GM23338 (cell line): ENCODE results near the gene EMID1. TPM values are rescaled to one million over a fixed set of nuclear protein-coding genes. Genes with fewer than 3 reads are reported as not detected.

ENCODE experiments used
- ATAC-seq: fragments of 200-7000 bp; cut with Tn5 transposase; 3 replicates; pipeline ENCODE4 v1.9.1; 2020
- DNase-seq: peaks from one replicate; pipeline ENCODE4 v3.0.0-alpha.2; 2015; ENCODE audit warnings: low spot score
- H2AFZ ChIP-seq: fragments of 200-600 bp; sonication (generic); 2 replicates; pipeline ENCODE4 v1.8.0; 2016; ENCODE audit warnings: antibody characterized with exemption, mild to moderate bottlenecking, moderate library complexity
- H3F3A ChIP-seq: fragments of 200-600 bp; sonication (generic); replicated peaks from 2 replicates; pipeline ENCODE4 v1.8.0; 2017; ENCODE audit warnings: antibody characterized with exemption, mixed run types, low read depth
- H3K27ac ChIP-seq: fragments of 200-600 bp; sonication (generic); 2 replicates; pipeline ENCODE4 v1.6.1; 2016; ENCODE audit warnings: low read depth
- H3K27me3 ChIP-seq: fragments of 200-600 bp; sonication (generic); 2 replicates; pipeline ENCODE4 v1.8.0; 2016; ENCODE audit warnings: mild to moderate bottlenecking, mixed run types, moderate library complexity; ENCODE audit not compliant: insufficient read depth
- H3K36me3 ChIP-seq: fragments of 200-600 bp; sonication (generic); 2 replicates; pipeline ENCODE4 v1.8.0; 2016; ENCODE audit warnings: mild to moderate bottlenecking; ENCODE audit not compliant: insufficient read depth
- H3K4me1 ChIP-seq: fragments of 200-600 bp; sonication (generic); 2 replicates; pipeline ENCODE4 v1.8.0; 2016; ENCODE audit warnings: mild to moderate bottlenecking, moderate library complexity; ENCODE audit not compliant: insufficient read depth
- H3K4me2 ChIP-seq: fragments of 200-600 bp; sonication (generic); 2 replicates; pipeline ENCODE4 v1.7.1; 2017; ENCODE audit warnings: mixed run types
- H3K4me3 ChIP-seq: fragments of 200-600 bp; sonication (generic); 2 replicates; pipeline ENCODE4 v1.6.1; 2016; ENCODE audit warnings: mixed run types
- H3K79me2 ChIP-seq: fragments of 200-600 bp; sonication (generic); replicated peaks from 2 replicates; pipeline ENCODE4 v1.8.0; 2017; ENCODE audit warnings: mild to moderate bottlenecking; ENCODE audit not compliant: insufficient read depth
- H3K9me2 ChIP-seq: fragments of 200-600 bp; sonication (generic); 2 replicates; pipeline ENCODE4 v1.8.0; 2017; ENCODE audit not compliant: insufficient read depth
- H4K20me1 ChIP-seq: fragments of 200-600 bp; sonication (generic); replicated peaks from 2 replicates; pipeline ENCODE4 v1.8.0; 2017; ENCODE audit warnings: mild to moderate bottlenecking; ENCODE audit not compliant: insufficient read depth
- H3K27ac Mint-ChIP-seq: 2 replicates; pipeline ENCODE4 v1.8.0; 2020; ENCODE audit warnings: inconsistent platforms, mild to moderate bottlenecking, moderate library complexity, mixed read lengths
- H3K27me3 Mint-ChIP-seq: 3 replicates; pipeline ENCODE4 v1.8.0; 2022; ENCODE audit warnings: low read depth, mild to moderate bottlenecking, moderate library complexity, mixed read lengths, inconsistent platforms; ENCODE audit not compliant: insufficient read depth, poor library complexity
- H3K36me3 Mint-ChIP-seq: 3 replicates; pipeline ENCODE4 v1.8.0; 2021; ENCODE audit warnings: low read depth, mild to moderate bottlenecking, inconsistent platforms, moderate library complexity, mixed read lengths
- H3K4me1 Mint-ChIP-seq: 3 replicates; pipeline ENCODE4 v1.8.0; 2020; ENCODE audit warnings: mild to moderate bottlenecking, inconsistent platforms, mixed read lengths
- H3K4me3 Mint-ChIP-seq: 3 replicates; pipeline ENCODE4 v1.8.0; 2021; ENCODE audit warnings: moderate library complexity, mild to moderate bottlenecking, inconsistent platforms, mixed read lengths
- H3K9me3 Mint-ChIP-seq: 3 replicates; pipeline ENCODE4 v1.8.0; 2020; ENCODE audit warnings: moderate library complexity, mild to moderate bottlenecking, inconsistent platforms, mixed read lengths
- CREB1 ChIP-seq: fragments of 250-450 bp; sonication (Bioruptor Pico); IDR thresholded peaks from 2 replicates; pipeline ENCODE4 v1.5.0; 2020; ENCODE audit warnings: low read depth, mild to moderate bottlenecking, moderate library complexity
- ETS1 ChIP-seq: IDR thresholded peaks from 2 replicates; pipeline ENCODE4 v1.6.1; 2016; ENCODE audit warnings: antibody characterized with exemption
- EZH2 ChIP-seq: fragments of 200-600 bp; sonication (generic); IDR thresholded peaks from one replicate; pipeline ENCODE4 v1.8.0; 2017; ENCODE audit warnings: antibody characterized with exemption, mild to moderate bottlenecking, low read depth; ENCODE audit not compliant: unreplicated experiment
- EZH2phosphoT487 ChIP-seq: fragments of 200-600 bp; sonication (generic); IDR thresholded peaks from one replicate; pipeline ENCODE4 v1.8.1; 2018; ENCODE audit warnings: antibody characterized with exemption; ENCODE audit not compliant: unreplicated experiment
- JUNB ChIP-seq: IDR thresholded peaks from one replicate; pipeline ENCODE4 v1.6.1; 2016; ENCODE audit warnings: antibody characterized with exemption; ENCODE audit not compliant: unreplicated experiment
- NANOG ChIP-seq: IDR thresholded peaks from 2 replicates; pipeline ENCODE4 v1.6.1; 2016; ENCODE audit warnings: antibody characterized with exemption, borderline replicate concordance
- POLR2AphosphoS5 ChIP-seq: IDR thresholded peaks from 2 replicates; pipeline ENCODE4 v1.6.1; 2016; ENCODE audit warnings: antibody characterized with exemption, low read depth
- STAT1 ChIP-seq: IDR thresholded peaks from one replicate; pipeline ENCODE4 v1.6.1; 2016; ENCODE audit warnings: antibody characterized with exemption; ENCODE audit not compliant: unreplicated experiment
- ZNF114 ChIP-seq: fragments of 250-450 bp; sonication (Bioruptor Pico); IDR thresholded peaks from 2 replicates; pipeline ENCODE4 v1.5.0; 2020; ENCODE audit warnings: mild to moderate bottlenecking, moderate library complexity
- ZNF331 ChIP-seq: fragments of 250-450 bp; sonication (Bioruptor Pico); IDR thresholded peaks from 2 replicates; pipeline ENCODE4 v1.5.0; 2020; ENCODE audit warnings: low read depth, mild to moderate bottlenecking, moderate library complexity
- ZNF462 ChIP-seq: fragments of 250-450 bp; sonication (Bioruptor Pico); IDR thresholded peaks from 2 replicates; pipeline ENCODE4 v1.5.0; 2020; ENCODE audit warnings: mild to moderate bottlenecking, moderate library complexity
- polyA plus RNA-seq: library from polyadenylated mRNA; unstranded; fragments of >200 nt; fragmentation: Nextera tagmentation; extraction: Ambion mirVana; gene quantifications from 2 replicates; pipeline ENCODE4 v1.2.1, GENCODE V29; 2016
- total RNA-seq: library from RNA; depleted of rRNA; stranded (reverse); fragments of >200 nt; shearing (Covaris generic); gene quantifications from 2 replicates; pipeline ENCODE4 v1.2.3, GENCODE V29; 2014
- TF ChIP-seq, protein P1 (sequence below): IDR thresholded peaks from one replicate; pipeline ENCODE4 v1.6.1; 2018; ENCODE audit warnings: antibody characterized with exemption; ENCODE audit not compliant: unreplicated experiment
- TF ChIP-seq, protein P2 (sequence below), 2 experiments: fragments of 200-600 bp in 1 of 2; sonication (generic) in 1 of 2; conservative IDR thresholded peaks; 2 replicates each; pipeline versions ENCODE4 v1.5.1 to v1.6.1; 2016 to 2017; ENCODE audit warnings: antibody characterized with exemption in 2 of 2, low read depth in 2 of 2, mild to moderate bottlenecking in 2 of 2, moderate library complexity in 1 of 2

EMID1 gene
- total and polyA plus RNA-seq, 2 experiments from 2014 or later = 3.0 to 13.4 TPM

- no peaks in the 10 kb centered on the region for H3F3A ChIP-seq
- H3K4me3 Mint-ChIP-seq = no peak overlapping the region
- H3K4me2 ChIP-seq = no peak overlapping the region
- no peaks in the 10 kb centered on the region for H3K4me1 Mint-ChIP-seq
- no peaks in the 10 kb centered on the region for H4K20me1 ChIP-seq
- H3K9me3 Mint-ChIP-seq = no peaks in the 10 kb centered on the region
- H3K4me1 ChIP-seq = no peaks in the 10 kb centered on the region
- H3K4me3 ChIP-seq = no peak overlapping the region
- no peaks in the 10 kb centered on the region for H3K36me3 ChIP-seq
- H3K27ac ChIP-seq = no peak overlapping the region
- H3K27ac Mint-ChIP-seq = no peak overlapping the region
- no peak for TF ChIP-seq STAT1
- no peak for TF ChIP-seq JUNB
- TF ChIP-seq EZH2 = no peak
- TF ChIP-seq, protein P1, sequence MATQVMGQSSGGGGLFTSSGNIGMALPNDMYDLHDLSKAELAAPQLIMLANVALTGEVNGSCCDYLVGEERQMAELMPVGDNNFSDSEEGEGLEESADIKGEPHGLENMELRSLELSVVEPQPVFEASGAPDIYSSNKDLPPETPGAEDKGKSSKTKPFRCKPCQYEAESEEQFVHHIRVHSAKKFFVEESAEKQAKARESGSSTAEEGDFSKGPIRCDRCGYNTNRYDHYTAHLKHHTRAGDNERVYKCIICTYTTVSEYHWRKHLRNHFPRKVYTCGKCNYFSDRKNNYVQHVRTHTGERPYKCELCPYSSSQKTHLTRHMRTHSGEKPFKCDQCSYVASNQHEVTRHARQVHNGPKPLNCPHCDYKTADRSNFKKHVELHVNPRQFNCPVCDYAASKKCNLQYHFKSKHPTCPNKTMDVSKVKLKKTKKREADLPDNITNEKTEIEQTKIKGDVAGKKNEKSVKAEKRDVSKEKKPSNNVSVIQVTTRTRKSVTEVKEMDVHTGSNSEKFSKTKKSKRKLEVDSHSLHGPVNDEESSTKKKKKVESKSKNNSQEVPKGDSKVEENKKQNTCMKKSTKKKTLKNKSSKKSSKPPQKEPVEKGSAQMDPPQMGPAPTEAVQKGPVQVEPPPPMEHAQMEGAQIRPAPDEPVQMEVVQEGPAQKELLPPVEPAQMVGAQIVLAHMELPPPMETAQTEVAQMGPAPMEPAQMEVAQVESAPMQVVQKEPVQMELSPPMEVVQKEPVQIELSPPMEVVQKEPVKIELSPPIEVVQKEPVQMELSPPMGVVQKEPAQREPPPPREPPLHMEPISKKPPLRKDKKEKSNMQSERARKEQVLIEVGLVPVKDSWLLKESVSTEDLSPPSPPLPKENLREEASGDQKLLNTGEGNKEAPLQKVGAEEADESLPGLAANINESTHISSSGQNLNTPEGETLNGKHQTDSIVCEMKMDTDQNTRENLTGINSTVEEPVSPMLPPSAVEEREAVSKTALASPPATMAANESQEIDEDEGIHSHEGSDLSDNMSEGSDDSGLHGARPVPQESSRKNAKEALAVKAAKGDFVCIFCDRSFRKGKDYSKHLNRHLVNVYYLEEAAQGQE = no peak
- TF ChIP-seq ZNF331 (CRISPR knock-in tag) = no peak
- no peak for TF ChIP-seq POLR2AphosphoS5
- TF ChIP-seq NANOG = no peak
- TF ChIP-seq ETS1 = no peak
- TF ChIP-seq ZNF462 = no peak
- no peak for TF ChIP-seq CREB1 (CRISPR knock-in tag)
- no peak for TF ChIP-seq EZH2phosphoT487
- TF ChIP-seq, protein P2, sequence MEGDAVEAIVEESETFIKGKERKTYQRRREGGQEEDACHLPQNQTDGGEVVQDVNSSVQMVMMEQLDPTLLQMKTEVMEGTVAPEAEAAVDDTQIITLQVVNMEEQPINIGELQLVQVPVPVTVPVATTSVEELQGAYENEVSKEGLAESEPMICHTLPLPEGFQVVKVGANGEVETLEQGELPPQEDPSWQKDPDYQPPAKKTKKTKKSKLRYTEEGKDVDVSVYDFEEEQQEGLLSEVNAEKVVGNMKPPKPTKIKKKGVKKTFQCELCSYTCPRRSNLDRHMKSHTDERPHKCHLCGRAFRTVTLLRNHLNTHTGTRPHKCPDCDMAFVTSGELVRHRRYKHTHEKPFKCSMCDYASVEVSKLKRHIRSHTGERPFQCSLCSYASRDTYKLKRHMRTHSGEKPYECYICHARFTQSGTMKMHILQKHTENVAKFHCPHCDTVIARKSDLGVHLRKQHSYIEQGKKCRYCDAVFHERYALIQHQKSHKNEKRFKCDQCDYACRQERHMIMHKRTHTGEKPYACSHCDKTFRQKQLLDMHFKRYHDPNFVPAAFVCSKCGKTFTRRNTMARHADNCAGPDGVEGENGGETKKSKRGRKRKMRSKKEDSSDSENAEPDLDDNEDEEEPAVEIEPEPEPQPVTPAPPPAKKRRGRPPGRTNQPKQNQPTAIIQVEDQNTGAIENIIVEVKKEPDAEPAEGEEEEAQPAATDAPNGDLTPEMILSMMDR (conservative IDR thresholded peaks at IDR 0.05; ENCODE audit: low read depth in 2 of 2) = no peak
- TF ChIP-seq ZNF114 (CRISPR knock-in tag) = no peak
- no peak for DNase-seq
- ATAC-seq = no peak
- H3K27me3 Mint-ChIP-seq = peaks cover 19% of the 10 kb centered on the region
- H3K36me3 Mint-ChIP-seq = no peaks in the 10 kb centered on the region
- H3K9me2 ChIP-seq = 0 out of 2 replicates have a peak, but pooled peaks cover 3% of the 10 kb centered on the region
- H3K27me3 ChIP-seq = no peaks in the 10 kb centered on the region
- no peak overlapping the region for H2AFZ ChIP-seq
- no peaks in the 10 kb centered on the region for H3K79me2 ChIP-seq
These were observed 39.5 kb upstream of the EMID1 start for GRCh38 chr22:29166180-29166579.
